Tibial nerve (tissue), 4 donors: Measurements from ENCODE around the gene KIAA0232.

ENCODE experiments used
- CTCF ChIP-seq, 5 experiments: fragments of 200-600 bp in 3 of 5; fragments of 450-650 bp in 2 of 5; sonication (generic) in 3 of 5; IDR thresholded peaks; one replicate each; pipeline ENCODE4 v1.5.1; 2016 to 2019; ENCODE audit warnings: antibody characterized with exemption in 5 of 5, mild to moderate bottlenecking in 3 of 5, moderate library complexity in 2 of 5
- EP300 ChIP-seq, 2 donors: sonication (generic); formaldehyde crosslinking; IDR thresholded peaks; one replicate each; pipeline ENCODE4 v1.6.1; 2017; ENCODE audit warnings: antibody characterized with exemption in 2 of 2, mild to moderate bottlenecking in 1 of 2

GRCh38 chr4:6803246-6803645 is 20.7 kb downstream of the KIAA0232 start:
- no peak for TF ChIP-seq CTCF (IDR thresholded peaks at IDR 0.05)
- TF ChIP-seq EP300 (IDR thresholded peaks at IDR 0.05) = no peak
